ENCODE measurements around the gene PSMA1. TPM values are rescaled to one million over a fixed set of nuclear protein-coding genes. Genes with fewer than 3 reads are reported as not detected.
A peak's percentile ranks its signal among the peaks of the same experiment; 100 is the strongest.

Gene PSMA1
- total RNA-seq, 1 experiment from 2014 or later: 167 TPM

GRCh38 chr11:14555818-14556217 is 35.6 kb upstream of the PSMA1 start:
- H2BK12ac ChIP-seq (ENCODE audit: insufficient read length, low read depth, low read length): no peak overlapping the region
- TF ChIP-seq CTCF (conservative IDR thresholded peaks at IDR 0.05): no peak
- H2BK15ac ChIP-seq (ENCODE audit: low read depth, low read length): no peak overlapping the region
- no peak overlapping the region for H4K91ac ChIP-seq (ENCODE audit: insufficient read length, low read depth, low read length)
- no peak overlapping the region for H3K27ac ChIP-seq (ENCODE audit: insufficient read length, low read depth, low read length)
- no peak overlapping the region for H2AK5ac ChIP-seq (ENCODE audit: insufficient read length, low read length)
- H3K27ac Mint-ChIP-seq: peak overlapping the region in 1 of 3 experiments; percentile 10; a peak in 1 of 7 replicates
- no peaks in the 10 kb centered on the region for H3K4me1 Mint-ChIP-seq
- no peak overlapping the region for H4K8ac ChIP-seq (replicated peaks; ENCODE audit: insufficient read length, low read depth, low read length)
- H3K4ac ChIP-seq (ENCODE audit: low read depth, low read length): no peak overlapping the region
- no peak overlapping the region for H3K23ac ChIP-seq (ENCODE audit: insufficient read length, low read depth, low read length)
- no peaks in the 10 kb centered on the region for H3K27me3 Mint-ChIP-seq (ENCODE audit: low read depth)
- H3K9me3 Mint-ChIP-seq: no peaks in the 10 kb centered on the region
- no peak overlapping the region for H3K56ac ChIP-seq (ENCODE audit: insufficient read length, low read depth, low read length)
- H3K23me2 ChIP-seq (ENCODE audit: insufficient read length, low read depth, low read length, poor library complexity, severe bottlenecking): no peaks in the 10 kb centered on the region
- H3K9ac ChIP-seq (ENCODE audit: extremely low read depth, insufficient read length, low read length): no peak overlapping the region
- no peak overlapping the region for H3K18ac ChIP-seq (ENCODE audit: insufficient read length, low read depth, low read length)
- H2AFZ ChIP-seq (ENCODE audit: low read length): no peak overlapping the region
- H3K14ac ChIP-seq (ENCODE audit: insufficient read depth, low read length): no peak overlapping the region
- H3K79me2 ChIP-seq (ENCODE audit: insufficient read depth, low read length): no peaks in the 10 kb centered on the region
- no peak overlapping the region for H3K4me3 Mint-ChIP-seq
- no peaks in the 10 kb centered on the region for H4K20me1 ChIP-seq (ENCODE audit: control insufficient read depth, insufficient read depth, insufficient read length)
- no peaks in the 10 kb centered on the region for H3K4me1 ChIP-seq (ENCODE audit: insufficient read depth, low read length)
- H3K27me3 ChIP-seq (ENCODE audit: insufficient read depth, low read length): no peaks in the 10 kb centered on the region
- H2BK5ac ChIP-seq (ENCODE audit: insufficient read length, low read length): no peak overlapping the region
- H3T11ph ChIP-seq (ENCODE audit: low read length): no peak overlapping the region
- no peak overlapping the region for H4K5ac ChIP-seq (ENCODE audit: insufficient read length, low read depth, low read length)
- no peak for DNase-seq
- no peak overlapping the region for H3K4me2 ChIP-seq (ENCODE audit: insufficient read depth, insufficient read length, low read length)
- H3K79me1 ChIP-seq (ENCODE audit: insufficient read depth, low read depth, low read length, poor library complexity, severe bottlenecking): no peaks in the 10 kb centered on the region
- no peaks in the 10 kb centered on the region for H3K36me3 Mint-ChIP-seq (ENCODE audit: insufficient read depth in 1 of 3, low read depth in 3 of 3)
- no peak overlapping the region for H2BK120ac ChIP-seq (ENCODE audit: low read depth, low read length, poor library complexity, severe bottlenecking)
- no peak overlapping the region for H2BK20ac ChIP-seq (ENCODE audit: low read depth, low read length, poor library complexity, severe bottlenecking)
- WGBS (ENCODE audit: extremely low coverage, insufficient read length, low lambda C conversion rate): no CpG with 5 or more reads among the region's 1 CpG
- no peaks in the 10 kb centered on the region for H3K9me3 ChIP-seq (ENCODE audit: control insufficient read depth, low read depth, low read length)

Measured in H9 (cell line).